A549 (cell line): ENCODE measurements around the gene COX7A2.

Source experiments
- CEBPB ChIP-seq, 2 experiments: fragments of >200 bp in 1 of 2; sonication (Bioruptor Twin) in 1 of 2; formaldehyde crosslinking in 1 of 2; IDR thresholded peaks; 2 replicates each; pipeline ENCODE4 v1.6.1; 2012 to 2016
- CTCF ChIP-seq: fragments of >200 bp; sonication (Bioruptor Twin); formaldehyde crosslinking; IDR thresholded peaks from 3 replicates; pipeline ENCODE4 v1.5.1; 2016
- E2F6 ChIP-seq: IDR thresholded peaks from 2 replicates; pipeline ENCODE4 v1.6.1; 2012; ENCODE audit warnings: low read depth, borderline replicate concordance
- EP300 ChIP-seq, 2 experiments: fragments of >200 bp; sonication (Bioruptor Twin); formaldehyde crosslinking; IDR thresholded peaks; 2 replicates in 1 of 2; 3 replicates in 1 of 2; pipeline ENCODE4 v1.6.1; 2016 to 2017
- HDAC2 ChIP-seq: fragments of 200-600 bp; sonication (generic); IDR thresholded peaks from 2 replicates; pipeline ENCODE4 v1.6.1; 2016
- JUN ChIP-seq, 2 experiments: fragments of >200 bp; sonication (Bioruptor Twin); formaldehyde crosslinking; IDR thresholded peaks; 2 replicates in 1 of 2; 3 replicates in 1 of 2; pipeline ENCODE4 v1.6.1; 2016 to 2017
- MAX ChIP-seq: IDR thresholded peaks from 2 replicates; pipeline ENCODE4 v1.6.1; 2012
- PHF8 ChIP-seq: fragments of 200-600 bp; sonication (generic); IDR thresholded peaks from 2 replicates; pipeline ENCODE4 v1.6.1; 2016; ENCODE audit warnings: low read depth, mild to moderate bottlenecking, antibody characterized with exemption, moderate library complexity, borderline replicate concordance
- REST ChIP-seq: fragments of 200-600 bp; sonication (generic); IDR thresholded peaks from 2 replicates; pipeline ENCODE4 v1.6.1; 2016; ENCODE audit warnings: antibody characterized with exemption, mild to moderate bottlenecking, moderate library complexity

- TF ChIP-seq CTCF = no peak
- TF ChIP-seq CEBPB (IDR thresholded peaks at IDR 0.05) = no peak
- TF ChIP-seq MAX = no peak
- no peak for TF ChIP-seq EP300 (IDR thresholded peaks at IDR 0.05)
- no peak for TF ChIP-seq E2F6
- no peak for TF ChIP-seq JUN (IDR thresholded peaks at IDR 0.05)
- no peak for TF ChIP-seq REST
- TF ChIP-seq PHF8 = no peak
- no peak for TF ChIP-seq HDAC2
Observed at GRCh38 chr6:75233092-75233615, 10.4 kb downstream of the COX7A2 start.
